ENCODE results near the gene ERO1A.

The ERO1A gene

DNA sequence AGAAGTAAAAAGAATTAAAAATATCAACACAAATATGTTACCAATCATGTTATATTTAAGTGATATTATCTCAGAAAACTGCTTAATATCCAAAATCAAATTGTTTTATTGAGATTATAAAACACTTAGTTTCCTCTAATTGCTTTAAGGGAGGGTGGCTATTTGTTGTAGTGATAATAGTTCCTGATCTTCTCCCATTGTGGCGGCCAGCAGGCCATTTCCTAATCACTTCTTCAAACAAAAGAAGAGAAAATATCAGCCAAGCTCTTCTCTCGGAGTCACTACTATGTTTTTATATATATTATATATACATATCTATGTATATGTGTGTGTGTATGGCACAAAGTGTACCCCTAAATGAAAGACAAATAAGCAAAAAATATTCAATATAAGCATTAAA lies 31.5 kb downstream of the ERO1A start:
- TF ChIP-seq, protein P1, sequence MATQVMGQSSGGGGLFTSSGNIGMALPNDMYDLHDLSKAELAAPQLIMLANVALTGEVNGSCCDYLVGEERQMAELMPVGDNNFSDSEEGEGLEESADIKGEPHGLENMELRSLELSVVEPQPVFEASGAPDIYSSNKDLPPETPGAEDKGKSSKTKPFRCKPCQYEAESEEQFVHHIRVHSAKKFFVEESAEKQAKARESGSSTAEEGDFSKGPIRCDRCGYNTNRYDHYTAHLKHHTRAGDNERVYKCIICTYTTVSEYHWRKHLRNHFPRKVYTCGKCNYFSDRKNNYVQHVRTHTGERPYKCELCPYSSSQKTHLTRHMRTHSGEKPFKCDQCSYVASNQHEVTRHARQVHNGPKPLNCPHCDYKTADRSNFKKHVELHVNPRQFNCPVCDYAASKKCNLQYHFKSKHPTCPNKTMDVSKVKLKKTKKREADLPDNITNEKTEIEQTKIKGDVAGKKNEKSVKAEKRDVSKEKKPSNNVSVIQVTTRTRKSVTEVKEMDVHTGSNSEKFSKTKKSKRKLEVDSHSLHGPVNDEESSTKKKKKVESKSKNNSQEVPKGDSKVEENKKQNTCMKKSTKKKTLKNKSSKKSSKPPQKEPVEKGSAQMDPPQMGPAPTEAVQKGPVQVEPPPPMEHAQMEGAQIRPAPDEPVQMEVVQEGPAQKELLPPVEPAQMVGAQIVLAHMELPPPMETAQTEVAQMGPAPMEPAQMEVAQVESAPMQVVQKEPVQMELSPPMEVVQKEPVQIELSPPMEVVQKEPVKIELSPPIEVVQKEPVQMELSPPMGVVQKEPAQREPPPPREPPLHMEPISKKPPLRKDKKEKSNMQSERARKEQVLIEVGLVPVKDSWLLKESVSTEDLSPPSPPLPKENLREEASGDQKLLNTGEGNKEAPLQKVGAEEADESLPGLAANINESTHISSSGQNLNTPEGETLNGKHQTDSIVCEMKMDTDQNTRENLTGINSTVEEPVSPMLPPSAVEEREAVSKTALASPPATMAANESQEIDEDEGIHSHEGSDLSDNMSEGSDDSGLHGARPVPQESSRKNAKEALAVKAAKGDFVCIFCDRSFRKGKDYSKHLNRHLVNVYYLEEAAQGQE (IDR thresholded peaks at IDR 0.05; ENCODE audit: insufficient read depth in 1 of 2, low read depth in 2 of 2, low read length in 2 of 2) = no peak
- TF ChIP-seq POLR2AphosphoS5 (IDR thresholded peaks at IDR 0.05; ENCODE audit: low read depth, low read length) = no peak
- TF ChIP-seq FOXP2 (optimal IDR thresholded peaks at IDR 0.05; ENCODE audit: borderline replicate concordance, extremely low read depth, extremely low read length, insufficient read depth) = no peak
- no peak for TF ChIP-seq TAF1 (IDR thresholded peaks at IDR 0.05; ENCODE audit: borderline replicate concordance, insufficient read depth, low read length)
- TF ChIP-seq SIN3A (IDR thresholded peaks at IDR 0.05; ENCODE audit: borderline replicate concordance, insufficient read depth, low read length) = no peak

DNA sequence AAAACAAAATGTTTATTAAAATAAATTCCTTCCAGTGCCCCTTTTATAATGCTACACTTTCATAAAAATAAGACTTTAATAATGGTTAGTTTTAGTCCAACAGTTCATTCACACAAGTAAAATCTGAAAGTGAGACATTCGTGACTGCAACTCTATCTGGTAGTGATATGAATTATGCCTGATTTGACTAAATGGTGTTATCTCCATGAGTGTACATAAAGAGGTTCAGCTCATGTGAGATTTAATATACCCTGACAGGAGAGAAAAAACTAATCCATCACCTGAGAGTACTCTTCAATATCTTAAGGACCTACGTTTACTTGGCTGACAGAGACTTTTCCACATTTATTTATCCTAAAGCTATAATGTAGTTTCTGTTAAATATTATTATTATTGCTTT lies 34.0 kb downstream of the ERO1A start:
- TF ChIP-seq, protein P1 (IDR thresholded peaks at IDR 0.05; ENCODE audit: insufficient read depth in 1 of 2, low read depth in 2 of 2, low read length in 2 of 2) = no peak
- TF ChIP-seq FOXP2 (optimal IDR thresholded peaks at IDR 0.05; ENCODE audit: borderline replicate concordance, extremely low read depth, extremely low read length, insufficient read depth) = no peak
- no peak for TF ChIP-seq POLR2AphosphoS5 (IDR thresholded peaks at IDR 0.05; ENCODE audit: low read depth, low read length)
- no peak for TF ChIP-seq SIN3A (IDR thresholded peaks at IDR 0.05; ENCODE audit: borderline replicate concordance, insufficient read depth, low read length)
- no peak for TF ChIP-seq TAF1 (IDR thresholded peaks at IDR 0.05; ENCODE audit: borderline replicate concordance, insufficient read depth, low read length)

DNA sequence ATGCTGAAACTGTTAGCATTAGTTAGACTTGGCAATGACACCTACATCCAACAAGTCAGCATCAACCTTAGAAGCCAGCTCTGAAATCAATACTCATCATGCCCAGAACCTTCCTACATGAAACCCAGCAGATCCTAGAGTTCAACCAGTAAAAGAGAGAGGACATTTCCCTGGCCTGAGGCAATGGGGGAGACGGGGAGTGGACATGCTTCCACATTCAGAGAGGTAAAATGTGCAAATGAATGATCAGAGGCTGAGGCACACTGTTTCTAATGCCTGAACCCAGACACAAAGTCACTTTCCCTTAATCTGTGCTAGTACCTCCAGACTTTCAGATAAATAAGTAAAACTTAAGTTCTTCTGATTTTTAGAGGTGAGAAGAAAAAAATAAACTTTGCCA lies 34.5 kb downstream of the ERO1A start:
- TF ChIP-seq TAF1 (IDR thresholded peaks at IDR 0.05; ENCODE audit: borderline replicate concordance, insufficient read depth, low read length) (no peak), SIN3A (IDR thresholded peaks at IDR 0.05; ENCODE audit: borderline replicate concordance, insufficient read depth, low read length) (no peak), FOXP2 (optimal IDR thresholded peaks at IDR 0.05; ENCODE audit: borderline replicate concordance, extremely low read depth, extremely low read length, insufficient read depth) (no peak)
- TF ChIP-seq, protein P1 (IDR thresholded peaks at IDR 0.05; ENCODE audit: insufficient read depth in 1 of 2, low read depth in 2 of 2, low read length in 2 of 2) = no peak

DNA sequence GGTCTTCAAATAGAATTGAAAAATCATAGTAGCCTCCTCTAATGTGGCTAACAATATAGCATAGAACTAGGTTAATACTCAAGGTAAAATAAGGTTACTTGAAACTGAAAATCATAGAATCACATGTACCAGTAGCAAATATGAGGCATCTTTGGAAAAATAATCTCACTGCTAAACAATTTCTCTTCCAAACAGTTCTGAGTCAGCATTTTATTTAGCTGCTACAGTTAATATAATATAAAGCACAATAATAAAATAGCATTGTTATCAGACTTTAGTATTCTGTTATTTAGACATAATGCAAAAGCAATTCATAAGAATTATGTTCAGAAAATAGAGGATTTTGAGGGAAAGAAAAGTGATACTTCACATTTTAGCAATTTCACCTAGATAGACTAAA lies 35.0 kb downstream of the ERO1A start:
- TF ChIP-seq FOXP2 (optimal IDR thresholded peaks at IDR 0.05; ENCODE audit: borderline replicate concordance, extremely low read depth, extremely low read length, insufficient read depth) (no peak), POLR2AphosphoS5 (IDR thresholded peaks at IDR 0.05; ENCODE audit: low read depth, low read length) (no peak), SIN3A (IDR thresholded peaks at IDR 0.05; ENCODE audit: borderline replicate concordance, insufficient read depth, low read length) (no peak), TAF1 (IDR thresholded peaks at IDR 0.05; ENCODE audit: borderline replicate concordance, insufficient read depth, low read length) (no peak)
- TF ChIP-seq, protein P1 (IDR thresholded peaks at IDR 0.05; ENCODE audit: insufficient read depth in 1 of 2, low read depth in 2 of 2, low read length in 2 of 2) = no peak

DNA sequence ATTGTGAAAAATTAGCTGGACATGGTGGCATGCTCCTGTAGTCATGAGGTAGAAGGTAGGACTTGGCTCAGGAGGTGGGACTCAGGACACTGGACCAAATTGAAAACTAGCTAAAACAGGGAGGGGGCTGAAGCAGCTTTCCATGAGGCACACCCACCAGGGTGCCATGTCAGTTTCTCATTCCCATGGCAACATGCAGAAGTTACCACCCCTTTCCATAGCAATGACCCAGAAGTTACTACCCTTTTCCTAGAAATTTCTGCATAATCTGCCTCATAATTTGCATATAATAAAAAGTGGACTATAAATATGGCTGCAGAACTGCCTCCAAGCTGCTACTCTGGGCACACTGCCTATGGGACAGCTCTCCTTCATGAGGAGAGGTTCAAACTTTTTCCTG lies 38.5 kb downstream of the ERO1A start:
- TF ChIP-seq TAF1 (IDR thresholded peaks at IDR 0.05; ENCODE audit: borderline replicate concordance, insufficient read depth, low read length) = no peak
- TF ChIP-seq POLR2AphosphoS5 (IDR thresholded peaks at IDR 0.05; ENCODE audit: low read depth, low read length) = no peak
- TF ChIP-seq, protein P1 (IDR thresholded peaks at IDR 0.05; ENCODE audit: insufficient read depth in 1 of 2, low read depth in 2 of 2, low read length in 2 of 2) = no peak
- no peak for TF ChIP-seq SIN3A (IDR thresholded peaks at IDR 0.05; ENCODE audit: borderline replicate concordance, insufficient read depth, low read length)
- no peak for TF ChIP-seq FOXP2 (optimal IDR thresholded peaks at IDR 0.05; ENCODE audit: borderline replicate concordance, extremely low read depth, extremely low read length, insufficient read depth)
